GM13976 (cell line): ENCODE measurements around the gene AQP12A.
"Not testable (repeated sequence)": the region's sequence is repeated elsewhere in the genome, so short reads cannot be mapped to it uniquely, and the experiment has no call there.

Source experiments
- DNase-seq: peaks from one replicate; pipeline ENCODE4 v3.0.0; 2012; ENCODE audit warnings: low spot score
- CTCF ChIP-seq: IDR thresholded peaks from 2 replicates; pipeline ENCODE4 v1.5.1; 2012; ENCODE audit warnings: borderline replicate concordance, mild to moderate bottlenecking; ENCODE audit not compliant: insufficient read depth; ENCODE audit errors: extremely low read depth, missing control alignments, control extremely low read depth
- in situ Hi-C: fragments of 300-500 bp; cut with MboI; formaldehyde crosslinking; loops from one replicate; pipeline ENCODE4 v1.12.0; 2022; ENCODE audit warnings: low sequenced_read_pairs, mixed read lengths, inconsistent platforms; ENCODE audit not compliant: unreplicated experiment

AQP12A gene

GRCh38 chr2:240685771-240686371 lies 5.8 kb upstream of the AQP12A start:
- TF ChIP-seq CTCF, result no peak
- in situ Hi-C loops, result no loop called here
- no peak for DNase-seq

GRCh38 chr2:240686460-240686859 lies 5.2 kb upstream of the AQP12A start:
- TF ChIP-seq CTCF, result no peak
- in situ Hi-C loops, result no loop called here
- DNase-seq, result peak; percentile 40

DNA sequence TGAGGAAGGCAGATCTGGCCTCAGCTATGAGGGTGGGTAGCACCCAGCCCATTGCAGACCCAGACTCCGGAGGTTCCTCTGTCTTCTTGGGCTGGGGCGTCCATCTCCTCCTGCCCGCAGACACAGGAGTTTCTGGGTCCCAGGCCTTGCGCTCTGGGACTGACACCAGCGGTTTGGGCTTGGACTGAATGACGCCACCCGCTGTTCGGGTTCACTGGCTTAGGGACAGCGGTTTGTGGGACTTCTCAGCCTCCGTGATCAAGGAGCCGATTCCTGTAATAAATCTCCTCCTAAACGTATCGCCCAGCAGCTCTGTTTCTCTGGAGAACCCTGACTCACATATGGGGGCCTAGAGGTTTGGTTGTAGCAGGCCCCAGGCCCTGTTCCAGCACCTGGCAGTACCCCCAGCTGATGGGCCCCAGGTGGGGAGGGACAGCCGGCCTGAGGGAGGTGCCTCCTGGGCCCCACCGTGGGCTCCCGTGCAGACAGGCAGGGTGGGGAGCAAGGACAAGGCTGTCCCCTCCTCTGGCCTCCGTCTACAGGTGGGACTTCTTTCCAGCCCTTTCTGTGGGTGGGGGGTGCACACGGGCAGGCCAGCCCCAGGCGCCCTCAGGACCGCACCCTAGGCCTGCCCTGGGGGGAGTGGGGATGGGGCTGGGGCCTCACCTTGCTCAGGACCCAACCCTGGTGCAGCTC lies 4.5 kb upstream of the AQP12A start:
- TF ChIP-seq CTCF, result no peak
- in situ Hi-C loops, result no loop called here
- DNase-seq, result no peak

DNA sequence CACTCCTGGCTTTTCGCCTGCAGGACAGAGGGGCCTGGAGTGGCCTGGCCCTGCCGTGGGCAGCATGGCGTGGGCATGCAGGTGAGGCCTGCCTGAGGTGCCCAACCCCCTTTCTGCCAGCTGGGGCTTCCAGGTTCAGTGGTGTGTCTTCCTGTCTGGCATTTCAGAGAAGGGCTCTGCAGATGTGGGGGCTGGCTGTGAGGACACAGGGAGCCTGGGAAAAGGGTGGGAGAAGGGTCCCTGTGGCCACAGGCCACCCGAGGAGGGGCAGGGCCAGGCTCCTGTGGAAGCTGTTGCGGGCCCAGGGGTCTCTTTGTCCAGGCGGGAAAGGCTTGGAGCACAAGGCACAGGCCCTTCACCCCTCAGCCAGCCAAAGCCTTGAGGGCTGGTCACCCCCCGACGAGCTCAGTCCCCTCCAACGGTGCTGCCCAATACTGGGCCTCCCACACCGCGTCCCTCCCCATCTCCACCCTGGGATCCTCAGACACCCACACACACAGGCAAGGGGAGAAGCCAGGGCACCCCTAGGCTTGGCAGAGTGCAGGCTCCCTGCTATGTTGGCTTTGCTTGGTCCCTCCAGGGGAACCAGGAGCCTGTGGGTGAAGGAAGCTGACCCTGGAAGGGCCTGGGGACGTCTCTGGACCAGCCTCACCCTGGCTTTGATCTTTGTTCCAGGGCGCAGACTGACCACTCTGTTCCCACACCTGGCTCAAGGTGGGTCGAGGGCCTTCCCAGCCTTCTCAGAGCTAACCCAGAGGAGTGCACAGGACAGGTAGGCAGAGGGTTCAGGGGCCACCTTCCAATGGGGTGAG lies 3.7 kb upstream of the AQP12A start:
- DNase-seq, result peak; percentile 41
- no peak for TF ChIP-seq CTCF
- in situ Hi-C loops, result no loop called here

DNA sequence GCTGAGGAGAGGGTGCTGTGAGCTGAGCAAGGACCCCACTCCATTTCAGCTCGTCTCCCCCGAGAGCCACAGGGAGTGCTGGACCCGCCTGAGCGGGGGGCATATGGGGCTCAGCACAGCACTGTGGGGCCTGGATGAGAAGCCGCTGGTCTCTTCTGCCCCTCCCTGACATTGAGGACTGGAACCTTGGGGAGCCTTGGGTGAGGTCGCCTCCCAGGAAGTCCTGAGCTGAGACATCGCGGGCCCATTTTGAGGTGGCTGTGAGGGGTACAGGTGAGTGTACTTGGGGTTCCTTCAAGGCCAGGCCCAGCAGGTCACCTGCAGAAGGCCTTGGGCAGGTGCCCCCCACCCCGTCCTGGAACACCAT lies 3.1 kb upstream of the AQP12A start:
- in situ Hi-C loops, result no loop called here
- TF ChIP-seq CTCF, result no peak
- DNase-seq, result peak; percentile 38

- in situ Hi-C loops, result no loop called here
These were observed 1.7 kb upstream of the AQP12A start for GRCh38 chr2:240689975-240690374.

GRCh38 chr2:240690421-240691074 lies 1.1 kb upstream of the AQP12A start:
- in situ Hi-C loops, DNase-seq: not testable (repeated sequence)

More at GRCh38 chr2:240689975-240690374, 1.7 kb upstream of the AQP12A start:
- no peak for TF ChIP-seq CTCF
- no peak for DNase-seq

- in situ Hi-C loops, DNase-seq: not testable (repeated sequence)
These were observed 615 bp upstream of the AQP12A start for GRCh38 chr2:240691075-240691427.
